Measurements from ENCODE around the gene KLHL25.

DNA sequence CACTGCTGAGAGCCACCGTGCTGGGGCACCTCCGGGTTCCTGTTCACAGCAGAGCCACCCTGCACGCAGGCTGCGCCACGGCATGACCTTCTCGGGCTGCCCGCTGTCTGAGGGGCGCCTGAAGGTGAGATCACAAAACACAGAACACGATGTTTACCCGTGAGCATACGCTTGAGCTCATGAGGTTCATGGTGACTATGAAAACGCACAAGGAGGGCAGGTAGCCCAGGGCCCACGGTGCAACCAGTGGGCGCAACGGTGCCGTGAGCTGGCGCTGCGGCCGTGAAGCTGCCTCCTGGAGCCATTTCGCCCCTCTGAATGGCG is 36.1 kb downstream of the KLHL25 start:
- TF ChIP-seq, protein P1, sequence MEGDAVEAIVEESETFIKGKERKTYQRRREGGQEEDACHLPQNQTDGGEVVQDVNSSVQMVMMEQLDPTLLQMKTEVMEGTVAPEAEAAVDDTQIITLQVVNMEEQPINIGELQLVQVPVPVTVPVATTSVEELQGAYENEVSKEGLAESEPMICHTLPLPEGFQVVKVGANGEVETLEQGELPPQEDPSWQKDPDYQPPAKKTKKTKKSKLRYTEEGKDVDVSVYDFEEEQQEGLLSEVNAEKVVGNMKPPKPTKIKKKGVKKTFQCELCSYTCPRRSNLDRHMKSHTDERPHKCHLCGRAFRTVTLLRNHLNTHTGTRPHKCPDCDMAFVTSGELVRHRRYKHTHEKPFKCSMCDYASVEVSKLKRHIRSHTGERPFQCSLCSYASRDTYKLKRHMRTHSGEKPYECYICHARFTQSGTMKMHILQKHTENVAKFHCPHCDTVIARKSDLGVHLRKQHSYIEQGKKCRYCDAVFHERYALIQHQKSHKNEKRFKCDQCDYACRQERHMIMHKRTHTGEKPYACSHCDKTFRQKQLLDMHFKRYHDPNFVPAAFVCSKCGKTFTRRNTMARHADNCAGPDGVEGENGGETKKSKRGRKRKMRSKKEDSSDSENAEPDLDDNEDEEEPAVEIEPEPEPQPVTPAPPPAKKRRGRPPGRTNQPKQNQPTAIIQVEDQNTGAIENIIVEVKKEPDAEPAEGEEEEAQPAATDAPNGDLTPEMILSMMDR (IDR thresholded peaks at IDR 0.05) = no peak
- TF ChIP-seq SMC3 (IDR thresholded peaks at IDR 0.05) (no peak), PHF8 (IDR thresholded peaks at IDR 0.05; ENCODE audit: borderline replicate concordance, low read depth) (no peak), RCOR1 (IDR thresholded peaks at IDR 0.05; ENCODE audit: low read depth, low read length) (no peak), MAZ (IDR thresholded peaks at IDR 0.05; ENCODE audit: borderline replicate concordance, low read depth, low read length) (no peak), POLR2A (IDR thresholded peaks at IDR 0.05; ENCODE audit: low read length) (no peak), ZFP36 (IDR thresholded peaks at IDR 0.05; ENCODE audit: borderline replicate concordance, partially characterized antibody) (no peak), RAD21 (conservative IDR thresholded peaks at IDR 0.05 in 1 of 2, IDR thresholded peaks at IDR 0.05 in 1 of 2) (no peak), EP300 (IDR thresholded peaks at IDR 0.05) (no peak)
- TF ChIP-seq, protein P2, sequence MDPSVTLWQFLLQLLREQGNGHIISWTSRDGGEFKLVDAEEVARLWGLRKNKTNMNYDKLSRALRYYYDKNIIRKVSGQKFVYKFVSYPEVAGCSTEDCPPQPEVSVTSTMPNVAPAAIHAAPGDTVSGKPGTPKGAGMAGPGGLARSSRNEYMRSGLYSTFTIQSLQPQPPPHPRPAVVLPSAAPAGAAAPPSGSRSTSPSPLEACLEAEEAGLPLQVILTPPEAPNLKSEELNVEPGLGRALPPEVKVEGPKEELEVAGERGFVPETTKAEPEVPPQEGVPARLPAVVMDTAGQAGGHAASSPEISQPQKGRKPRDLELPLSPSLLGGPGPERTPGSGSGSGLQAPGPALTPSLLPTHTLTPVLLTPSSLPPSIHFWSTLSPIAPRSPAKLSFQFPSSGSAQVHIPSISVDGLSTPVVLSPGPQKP (IDR thresholded peaks at IDR 0.05; ENCODE audit: low read depth, low read length) = no peak

Data from A549 (cell line).